ACHN (cell line): ENCODE measurements around the gene LAMB2.

Source experiments
- DNase-seq: peaks from one replicate; pipeline ENCODE4 v3.0.0-alpha.2; 2015
- in situ Hi-C: cut with HindIII; loops from 2 replicates; pipeline ENCODE4 v1.10.0; 2017; ENCODE audit warnings: low sequenced_read_pairs, low pct_ligation_motif_present, low pct_unique_long_range_greater_than_20kb

The LAMB2 gene

GRCh38 chr3:49093853-49094767, 38.7 kb downstream of the LAMB2 start, which contains the start of gene QRICH1:
QRICH1 (minus strand) TSS chr3:49094071; CDS start chr3:49077017, 17,054 bp downstream.
- DNase-seq = peak; percentile 97
- in situ Hi-C loops = no loop called here

DNA sequence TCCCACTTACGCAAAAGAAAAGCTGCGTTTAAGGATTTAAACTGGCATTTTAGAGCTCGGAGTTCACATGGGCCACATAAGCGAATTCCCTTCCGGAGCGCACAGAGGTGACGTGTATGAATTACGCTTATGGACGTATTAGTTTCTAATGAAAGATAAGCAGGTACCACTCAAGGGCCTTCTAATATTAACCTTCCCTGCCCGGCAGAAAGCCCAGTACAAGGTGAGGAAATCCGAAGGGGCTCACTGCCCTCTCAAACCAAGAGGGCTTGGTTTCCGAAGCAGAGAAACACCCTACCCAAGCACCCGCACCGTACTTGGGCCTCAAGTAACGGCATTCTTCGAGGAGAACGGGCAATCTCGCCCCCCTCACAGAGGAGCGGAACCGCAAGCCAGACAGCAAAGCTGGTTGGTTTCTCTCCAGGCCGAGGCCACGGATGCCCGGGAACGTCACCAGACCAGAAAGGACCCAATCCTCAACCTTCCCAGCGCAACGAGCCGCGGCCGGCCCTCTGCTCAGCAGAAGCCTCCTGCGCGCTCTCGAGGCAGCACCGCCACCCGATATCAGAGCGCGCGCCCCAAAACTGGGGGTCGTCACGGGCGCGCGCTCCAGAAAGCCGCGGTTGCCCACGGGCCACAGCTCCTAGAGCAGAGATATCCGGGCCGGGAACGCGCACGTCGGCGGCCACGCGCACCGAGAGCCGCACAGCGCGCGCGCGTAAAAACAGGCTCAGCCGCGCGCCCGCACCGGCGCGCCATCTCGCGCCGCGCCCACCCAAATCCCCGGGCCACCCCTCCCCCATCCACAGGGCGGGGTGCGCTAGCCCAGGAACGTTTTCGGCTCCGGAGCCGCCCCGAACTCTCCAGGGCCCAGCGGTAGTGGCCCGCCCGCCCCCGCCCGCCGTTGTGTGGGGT, 39.7 kb downstream of the LAMB2 start:
- in situ Hi-C loops = no loop called here

DNA sequence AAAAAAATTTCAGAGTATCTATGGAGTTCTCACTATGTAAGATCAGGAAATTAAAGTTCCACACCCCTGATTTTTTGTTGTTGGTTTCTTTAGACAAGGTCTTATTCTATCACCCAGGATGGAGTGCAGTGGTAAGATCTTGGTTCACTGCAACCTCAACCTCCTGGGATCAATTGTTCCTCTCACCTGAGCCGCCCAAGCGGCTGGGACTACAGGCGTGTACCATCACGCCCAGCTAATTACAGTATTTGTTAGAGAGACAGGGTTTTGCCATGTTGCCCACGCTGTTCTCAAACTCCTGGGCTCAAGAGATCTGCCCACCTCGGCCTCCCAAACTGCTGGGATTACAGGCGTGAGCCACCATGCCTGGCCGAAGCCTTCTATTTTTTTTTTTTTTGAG, 51.4 kb downstream of the LAMB2 start:
- in situ Hi-C loops = no loop called here

More for the DNA sequence above, 39.7 kb downstream of the LAMB2 start:
- DNase-seq = peak; percentile 80

DNA sequence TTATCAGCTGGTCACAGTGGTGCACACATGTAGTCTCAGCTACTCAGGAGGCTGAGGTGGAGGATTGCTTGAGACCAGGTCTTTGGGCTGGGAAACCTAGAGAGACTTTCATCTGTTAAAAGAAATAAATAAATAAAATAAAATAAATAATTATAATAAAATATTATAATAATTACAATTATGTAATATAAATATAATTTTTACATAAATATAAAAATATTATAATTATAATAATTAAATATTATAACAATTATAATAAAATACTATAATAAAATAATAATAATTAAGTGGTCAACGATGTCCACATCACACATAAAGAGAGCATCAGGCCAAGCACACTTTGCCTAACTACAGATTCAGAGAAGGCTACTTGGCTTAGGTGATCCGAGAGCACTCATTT, 53.6 kb downstream of the LAMB2 start:
- DNase-seq = no peak
- in situ Hi-C loops = no loop called here

More for the DNA sequence above, 51.4 kb downstream of the LAMB2 start:
- no peak for DNase-seq

DNA sequence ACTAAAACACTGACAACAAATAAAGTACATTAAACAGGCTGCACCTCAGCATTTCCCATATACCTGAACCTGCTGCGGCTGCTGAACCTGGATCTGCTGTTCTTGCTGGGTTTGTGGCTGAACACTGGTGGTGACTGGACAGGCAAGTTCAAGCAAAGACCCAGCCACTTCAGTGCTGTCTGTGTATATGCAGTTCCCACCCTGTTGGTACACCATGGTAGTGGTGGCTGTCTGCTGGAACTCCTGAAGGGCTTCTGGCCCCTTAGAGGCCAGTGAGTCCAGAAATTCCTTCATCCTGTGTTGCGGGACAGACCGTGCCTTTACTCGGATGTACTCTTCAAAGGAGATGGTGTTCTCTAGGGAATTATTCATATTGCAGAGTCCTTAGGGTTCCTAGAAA, 56.2 kb downstream of the LAMB2 start:
- in situ Hi-C loops = no loop called here
- no peak for DNase-seq

DNA sequence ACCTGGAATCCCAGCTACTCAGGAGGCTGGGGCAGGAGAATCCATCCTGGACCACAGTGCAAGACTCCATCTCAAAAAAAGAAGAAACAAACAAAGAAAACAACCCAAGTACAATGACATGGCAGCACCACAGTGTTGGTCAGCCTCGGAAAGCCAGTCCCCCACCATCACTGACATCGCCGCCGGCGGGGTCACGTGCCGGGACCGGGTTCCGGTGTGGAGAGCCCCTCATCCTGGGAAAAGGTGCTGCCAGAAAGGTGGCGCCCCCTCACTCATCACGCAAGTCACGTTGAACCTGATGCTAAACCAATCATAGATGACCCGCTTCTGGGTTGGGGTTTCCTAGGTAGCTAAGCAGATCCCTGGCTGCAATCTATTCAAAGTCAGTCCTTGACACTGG, 56.7 kb downstream of the LAMB2 start:
- in situ Hi-C loops = no loop called here
- DNase-seq = no peak
